ENCODE results near the gene TAS2R40. TPM values are rescaled to one million over a fixed set of nuclear protein-coding genes. Genes with fewer than 3 reads are reported as not detected.

TAS2R40 gene
- total RNA-seq, 1 donor from 2014 or later: not detected

DNA sequence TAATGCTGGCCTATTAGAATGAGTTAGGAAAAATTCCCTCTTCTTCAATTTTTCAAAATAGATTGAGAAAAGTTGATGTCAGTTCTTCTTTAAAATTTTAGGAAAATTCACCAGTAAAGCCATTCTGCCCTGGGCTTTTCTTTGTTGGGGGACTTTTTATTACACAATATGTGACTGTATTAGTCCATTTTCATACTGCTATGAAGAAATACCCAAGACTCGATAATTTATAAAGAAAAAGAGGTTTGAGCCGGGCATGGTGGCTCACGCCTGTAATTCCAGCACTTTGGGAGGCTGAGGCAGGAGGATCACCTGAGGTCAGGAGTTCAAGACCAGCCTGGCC lies 12.7 kb downstream of the TAS2R40 start:
- intact Hi-C loops (cut with DNase I): no loop called here
- no peak for ATAC-seq

GRCh38 chr7:143235561-143235960 lies 13.7 kb downstream of the TAS2R40 start:
- Histone ChIP-seq H3K4me3 (no peak overlapping the region), H3K27ac (no peak overlapping the region), H3K27me3 (ENCODE audit: low read depth) (no peaks in the 10 kb centered on the region), H3K36me3 (no peaks in the 10 kb centered on the region), H3K9me3 (no peaks in the 10 kb centered on the region), H3K4me1 (no peaks in the 10 kb centered on the region)
- ATAC-seq (no peak), DNase-seq (no peak)
- TF ChIP-seq, protein P1, sequence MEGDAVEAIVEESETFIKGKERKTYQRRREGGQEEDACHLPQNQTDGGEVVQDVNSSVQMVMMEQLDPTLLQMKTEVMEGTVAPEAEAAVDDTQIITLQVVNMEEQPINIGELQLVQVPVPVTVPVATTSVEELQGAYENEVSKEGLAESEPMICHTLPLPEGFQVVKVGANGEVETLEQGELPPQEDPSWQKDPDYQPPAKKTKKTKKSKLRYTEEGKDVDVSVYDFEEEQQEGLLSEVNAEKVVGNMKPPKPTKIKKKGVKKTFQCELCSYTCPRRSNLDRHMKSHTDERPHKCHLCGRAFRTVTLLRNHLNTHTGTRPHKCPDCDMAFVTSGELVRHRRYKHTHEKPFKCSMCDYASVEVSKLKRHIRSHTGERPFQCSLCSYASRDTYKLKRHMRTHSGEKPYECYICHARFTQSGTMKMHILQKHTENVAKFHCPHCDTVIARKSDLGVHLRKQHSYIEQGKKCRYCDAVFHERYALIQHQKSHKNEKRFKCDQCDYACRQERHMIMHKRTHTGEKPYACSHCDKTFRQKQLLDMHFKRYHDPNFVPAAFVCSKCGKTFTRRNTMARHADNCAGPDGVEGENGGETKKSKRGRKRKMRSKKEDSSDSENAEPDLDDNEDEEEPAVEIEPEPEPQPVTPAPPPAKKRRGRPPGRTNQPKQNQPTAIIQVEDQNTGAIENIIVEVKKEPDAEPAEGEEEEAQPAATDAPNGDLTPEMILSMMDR (IDR thresholded peaks at IDR 0.05): no peak
- intact Hi-C loops (cut with DNase I): no loop called here

More for the DNA sequence above, 12.7 kb downstream of the TAS2R40 start:
- H3K4me3 ChIP-seq: no peak overlapping the region
- no peaks in the 10 kb centered on the region for H3K36me3 ChIP-seq
- H3K27ac ChIP-seq: no peak overlapping the region
- TF ChIP-seq, protein P1 (IDR thresholded peaks at IDR 0.05): no peak
- no peaks in the 10 kb centered on the region for H3K9me3 ChIP-seq
- no peaks in the 10 kb centered on the region for H3K27me3 ChIP-seq (ENCODE audit: low read depth)
- H3K4me1 ChIP-seq: no peaks in the 10 kb centered on the region
- DNase-seq: no peak

- H3K27ac ChIP-seq: no peak overlapping the region
- no peaks in the 10 kb centered on the region for H3K4me1 ChIP-seq
- no peaks in the 10 kb centered on the region for H3K36me3 ChIP-seq
- ATAC-seq (no peak), DNase-seq (no peak)
- intact Hi-C loops (cut with DNase I): no loop called here
- H3K9me3 ChIP-seq: no peaks in the 10 kb centered on the region
- no peak overlapping the region for H3K4me3 ChIP-seq
- H3K27me3 ChIP-seq (ENCODE audit: low read depth): no peaks in the 10 kb centered on the region
- TF ChIP-seq, protein P1 (IDR thresholded peaks at IDR 0.05): no peak
Observed at GRCh38 chr7:143236408-143236990, 14.7 kb downstream of the TAS2R40 start.

DNA sequence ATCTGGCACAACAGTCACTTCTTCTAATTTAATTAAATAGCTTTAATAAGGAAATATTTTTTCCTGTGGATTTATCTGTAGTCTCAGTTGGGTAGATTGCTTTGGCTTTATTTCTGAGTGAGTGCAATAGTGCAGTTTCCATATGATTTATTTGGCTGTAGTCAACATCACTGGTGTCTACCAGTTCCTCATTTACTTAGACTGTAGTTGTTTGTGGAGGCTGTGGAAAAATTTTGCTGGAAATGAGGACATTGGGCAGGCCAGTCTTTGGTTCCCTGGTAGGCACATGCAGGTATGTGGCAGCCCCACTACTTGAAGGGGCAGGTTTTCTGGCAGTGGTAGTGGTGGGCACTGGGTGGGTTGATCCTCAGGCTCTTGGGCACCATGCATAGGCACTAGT lies 15.5 kb downstream of the TAS2R40 start:
- ATAC-seq (no peak), DNase-seq (no peak)
- Histone ChIP-seq H3K9me3 (no peaks in the 10 kb centered on the region), H3K4me1 (no peaks in the 10 kb centered on the region), H3K4me3 (no peak overlapping the region), H3K27ac (no peak overlapping the region), H3K27me3 (ENCODE audit: low read depth) (no peaks in the 10 kb centered on the region), H3K36me3 (no peaks in the 10 kb centered on the region)
- TF ChIP-seq, protein P1 (IDR thresholded peaks at IDR 0.05): no peak
- intact Hi-C loops (cut with DNase I): no loop called here

DNA sequence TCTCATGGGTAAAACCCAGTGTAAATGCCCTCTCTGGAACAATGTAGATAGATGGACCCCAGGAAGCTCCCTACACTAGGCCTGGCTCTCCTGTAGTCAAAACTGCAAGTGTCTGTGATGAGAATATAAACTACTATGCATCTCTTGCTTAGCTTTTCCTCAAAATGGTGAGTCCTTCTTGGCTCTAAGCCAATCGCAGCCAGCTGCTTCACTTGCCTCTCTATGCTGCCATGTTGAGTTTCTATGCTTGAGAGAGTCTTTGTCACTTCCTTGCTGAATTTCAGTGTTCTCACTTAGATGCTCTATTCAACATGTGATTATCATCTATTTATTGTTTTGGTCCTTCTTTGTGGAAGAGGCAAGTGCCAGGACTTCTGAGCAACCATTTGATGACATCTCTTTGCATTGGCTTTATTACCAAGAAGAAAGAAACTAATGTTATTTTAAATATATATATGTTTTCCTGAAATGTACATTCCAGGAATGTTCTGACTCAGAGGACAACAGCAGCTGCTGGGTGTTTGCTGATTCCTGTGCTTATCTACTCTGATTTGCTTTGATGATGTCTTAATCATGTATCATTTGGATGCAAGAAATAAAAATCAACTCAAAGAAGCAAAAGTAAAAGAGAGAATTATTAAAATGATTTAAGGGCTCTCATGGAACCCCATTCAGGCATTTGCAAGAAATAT lies 16.6 kb downstream of the TAS2R40 start:
- TF ChIP-seq, protein P1 (IDR thresholded peaks at IDR 0.05): no peak

More for the DNA sequence above, 16.6 kb downstream of the TAS2R40 start:
- H3K4me1 ChIP-seq: no peaks in the 10 kb centered on the region
- DNase-seq: no peak
- no peaks in the 10 kb centered on the region for H3K36me3 ChIP-seq
- no peaks in the 10 kb centered on the region for H3K27me3 ChIP-seq (ENCODE audit: low read depth)
- H3K9me3 ChIP-seq: no peaks in the 10 kb centered on the region
- intact Hi-C loops (cut with DNase I): no loop called here
- ATAC-seq: no peak
- H3K27ac ChIP-seq: peak overlapping the region; percentile 16
- no peak overlapping the region for H3K4me3 ChIP-seq

Data from lower lobe of right lung (tissue), 2 donors.